ENCODE results near the gene COL4A1.
A peak's percentile ranks its signal among the peaks of the same experiment; 100 is the strongest.

Gene COL4A1

GRCh38 chr13:110294146-110294545, 12.8 kb downstream of the COL4A1 start:
- peaks cover 0 to 7% of the 10 kb centered on the region in 2 donors for H3K27me3 ChIP-seq (ENCODE audit: control insufficient read depth in 1 of 2, insufficient read depth in 2 of 2, low read length in 2 of 2)
- no peaks in the 10 kb centered on the region for H3K9me3 ChIP-seq (ENCODE audit: control insufficient read depth in 1 of 2, low read length in 2 of 2)
- H3K36me3 ChIP-seq (ENCODE audit: control insufficient read depth in 1 of 2, insufficient read depth in 2 of 2, low read length in 2 of 2), result no peaks in the 10 kb centered on the region
- no peak overlapping the region for H3K4me3 ChIP-seq (ENCODE audit: low read depth in 1 of 2, low read length in 2 of 2)
- H3K27ac ChIP-seq (ENCODE audit: low read depth, low read length), result peak overlapping the region; percentile 36
- H3K9ac ChIP-seq (ENCODE audit: low read depth in 1 of 2, low read length in 2 of 2), result no peak overlapping the region
- peaks cover 4 to 6% of the 10 kb centered on the region in 2 donors for H3K4me1 ChIP-seq (ENCODE audit: control insufficient read depth in 1 of 2, insufficient read depth in 2 of 2, low read length in 2 of 2)

DNA sequence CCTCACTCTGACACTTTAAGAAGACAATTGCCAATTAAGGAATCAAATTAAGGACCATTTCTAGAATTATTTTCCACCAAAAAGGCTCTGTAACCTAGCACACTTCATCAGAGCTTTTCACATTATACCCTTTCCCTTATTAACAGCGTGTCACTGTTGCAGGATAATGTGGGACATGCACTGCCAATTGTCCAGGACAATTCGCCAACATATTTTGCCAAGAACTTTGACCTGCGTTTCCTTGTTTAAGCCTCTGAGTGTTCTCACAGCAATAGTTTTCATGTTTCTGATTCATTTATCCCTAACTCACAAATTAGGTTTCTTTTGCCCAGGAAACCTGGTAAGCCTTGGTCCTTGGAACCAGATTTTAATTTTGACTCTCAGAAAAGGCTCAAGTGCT, 13.3 kb downstream of the COL4A1 start:
- H3K36me3 ChIP-seq (ENCODE audit: control insufficient read depth in 1 of 2, insufficient read depth in 2 of 2, low read length in 2 of 2), result no peaks in the 10 kb centered on the region
- H3K4me1 ChIP-seq (ENCODE audit: control insufficient read depth in 1 of 2, insufficient read depth in 2 of 2, low read length in 2 of 2), result peaks cover 0 to 6% of the 10 kb centered on the region in 2 donors
- H3K9me3 ChIP-seq (ENCODE audit: control insufficient read depth in 1 of 2, low read length in 2 of 2), result no peaks in the 10 kb centered on the region
- H3K27ac ChIP-seq (ENCODE audit: low read depth, low read length), result peak overlapping the region; percentile 36
- H3K4me3 ChIP-seq (ENCODE audit: low read depth in 1 of 2, low read length in 2 of 2), result no peak overlapping the region
- no peak overlapping the region for H3K9ac ChIP-seq (ENCODE audit: low read depth in 1 of 2, low read length in 2 of 2)
- peaks cover 0 to 5% of the 10 kb centered on the region in 2 donors for H3K27me3 ChIP-seq (ENCODE audit: control insufficient read depth in 1 of 2, insufficient read depth in 2 of 2, low read length in 2 of 2)

GRCh38 chr13:110293037-110293436, 13.9 kb downstream of the COL4A1 start:
- Histone ChIP-seq H3K27ac (ENCODE audit: low read depth, low read length) (no peak overlapping the region), H3K27me3 (ENCODE audit: control insufficient read depth in 1 of 2, insufficient read depth in 2 of 2, low read length in 2 of 2) (no peaks in the 10 kb centered on the region), H3K4me1 (ENCODE audit: control insufficient read depth in 1 of 2, insufficient read depth in 2 of 2, low read length in 2 of 2) (peaks cover 0 to 6% of the 10 kb centered on the region in 2 donors), H3K36me3 (ENCODE audit: control insufficient read depth in 1 of 2, insufficient read depth in 2 of 2, low read length in 2 of 2) (no peaks in the 10 kb centered on the region), H3K4me3 (ENCODE audit: low read depth in 1 of 2, low read length in 2 of 2) (no peak overlapping the region), H3K9me3 (ENCODE audit: control insufficient read depth in 1 of 2, low read length in 2 of 2) (no peaks in the 10 kb centered on the region), H3K9ac (ENCODE audit: low read depth in 1 of 2, low read length in 2 of 2) (no peak overlapping the region)

GRCh38 chr13:110291286-110291685, 15.7 kb downstream of the COL4A1 start:
- Histone ChIP-seq H3K36me3 (ENCODE audit: control insufficient read depth in 1 of 2, insufficient read depth in 2 of 2, low read length in 2 of 2) (no peaks in the 10 kb centered on the region), H3K27me3 (ENCODE audit: control insufficient read depth in 1 of 2, insufficient read depth in 2 of 2, low read length in 2 of 2) (no peaks in the 10 kb centered on the region), H3K9ac (ENCODE audit: low read depth in 1 of 2, low read length in 2 of 2) (no peak overlapping the region), H3K27ac (ENCODE audit: low read depth, low read length) (no peak overlapping the region), H3K4me3 (ENCODE audit: low read depth in 1 of 2, low read length in 2 of 2) (no peak overlapping the region), H3K4me1 (ENCODE audit: control insufficient read depth in 1 of 2, insufficient read depth in 2 of 2, low read length in 2 of 2) (peaks cover 0 to 6% of the 10 kb centered on the region in 2 donors), H3K9me3 (ENCODE audit: control insufficient read depth in 1 of 2, low read length in 2 of 2) (no peaks in the 10 kb centered on the region)

DNA sequence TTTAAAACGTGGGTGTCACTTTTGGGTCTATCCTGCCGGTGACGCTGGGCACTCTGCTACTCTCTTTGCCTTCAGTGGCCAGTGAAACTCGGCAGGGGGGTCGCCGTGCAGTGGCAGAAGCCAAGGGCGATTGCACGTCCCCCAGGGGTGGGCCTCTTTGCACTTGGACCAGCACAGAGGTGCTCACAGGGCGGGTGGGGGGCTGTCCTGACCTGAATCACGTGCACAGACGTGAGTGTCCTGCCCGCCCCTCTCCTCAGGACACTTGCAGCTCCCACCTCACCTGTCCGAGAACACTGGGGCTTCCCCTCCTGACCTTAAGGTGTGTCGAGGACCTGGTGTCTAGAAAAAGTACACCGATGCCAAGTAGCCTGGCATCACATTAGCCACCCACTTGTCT, 16.1 kb downstream of the COL4A1 start:
- H3K9me3 ChIP-seq (ENCODE audit: control insufficient read depth in 1 of 2, low read length in 2 of 2), result no peaks in the 10 kb centered on the region
- H3K27me3 ChIP-seq (ENCODE audit: control insufficient read depth in 1 of 2, insufficient read depth in 2 of 2, low read length in 2 of 2), result no peaks in the 10 kb centered on the region
- H3K9ac ChIP-seq (ENCODE audit: low read depth in 1 of 2, low read length in 2 of 2), result no peak overlapping the region
- H3K4me3 ChIP-seq (ENCODE audit: low read depth in 1 of 2, low read length in 2 of 2), result no peak overlapping the region
- no peak overlapping the region for H3K27ac ChIP-seq (ENCODE audit: low read depth, low read length)
- peaks cover 3 to 6% of the 10 kb centered on the region in 2 donors for H3K4me1 ChIP-seq (ENCODE audit: control insufficient read depth in 1 of 2, insufficient read depth in 2 of 2, low read length in 2 of 2)
- no peaks in the 10 kb centered on the region for H3K36me3 ChIP-seq (ENCODE audit: control insufficient read depth in 1 of 2, insufficient read depth in 2 of 2, low read length in 2 of 2)

GRCh38 chr13:110290153-110290552, 16.8 kb downstream of the COL4A1 start:
- Histone ChIP-seq H3K9me3 (ENCODE audit: control insufficient read depth in 1 of 2, low read length in 2 of 2) (no peaks in the 10 kb centered on the region), H3K4me3 (ENCODE audit: low read depth in 1 of 2, low read length in 2 of 2) (no peak overlapping the region), H3K4me1 (ENCODE audit: control insufficient read depth in 1 of 2, insufficient read depth in 2 of 2, low read length in 2 of 2) (peaks cover 3 to 6% of the 10 kb centered on the region in 2 donors), H3K27ac (ENCODE audit: low read depth, low read length) (no peak overlapping the region), H3K36me3 (ENCODE audit: control insufficient read depth in 1 of 2, insufficient read depth in 2 of 2, low read length in 2 of 2) (no peaks in the 10 kb centered on the region), H3K27me3 (ENCODE audit: control insufficient read depth in 1 of 2, insufficient read depth in 2 of 2, low read length in 2 of 2) (no peaks in the 10 kb centered on the region), H3K9ac (ENCODE audit: low read depth in 1 of 2, low read length in 2 of 2) (no peak overlapping the region)

- H3K36me3 ChIP-seq (ENCODE audit: control insufficient read depth in 1 of 2, insufficient read depth in 2 of 2, low read length in 2 of 2), result no peaks in the 10 kb centered on the region
- no peak overlapping the region for H3K27ac ChIP-seq (ENCODE audit: low read depth, low read length)
- H3K9ac ChIP-seq (ENCODE audit: low read depth in 1 of 2, low read length in 2 of 2), result no peak overlapping the region
- H3K27me3 ChIP-seq (ENCODE audit: control insufficient read depth in 1 of 2, insufficient read depth in 2 of 2, low read length in 2 of 2), result no peaks in the 10 kb centered on the region
- H3K4me3 ChIP-seq (ENCODE audit: low read depth in 1 of 2, low read length in 2 of 2), result no peak overlapping the region
- no peaks in the 10 kb centered on the region for H3K9me3 ChIP-seq (ENCODE audit: control insufficient read depth in 1 of 2, low read length in 2 of 2)
- peaks cover 6% of the 10 kb centered on the region in 2 donors for H3K4me1 ChIP-seq (ENCODE audit: control insufficient read depth in 1 of 2, insufficient read depth in 2 of 2, low read length in 2 of 2)
Measured at GRCh38 chr13:110289661-110290060, 17.3 kb downstream of the COL4A1 start.

DNA sequence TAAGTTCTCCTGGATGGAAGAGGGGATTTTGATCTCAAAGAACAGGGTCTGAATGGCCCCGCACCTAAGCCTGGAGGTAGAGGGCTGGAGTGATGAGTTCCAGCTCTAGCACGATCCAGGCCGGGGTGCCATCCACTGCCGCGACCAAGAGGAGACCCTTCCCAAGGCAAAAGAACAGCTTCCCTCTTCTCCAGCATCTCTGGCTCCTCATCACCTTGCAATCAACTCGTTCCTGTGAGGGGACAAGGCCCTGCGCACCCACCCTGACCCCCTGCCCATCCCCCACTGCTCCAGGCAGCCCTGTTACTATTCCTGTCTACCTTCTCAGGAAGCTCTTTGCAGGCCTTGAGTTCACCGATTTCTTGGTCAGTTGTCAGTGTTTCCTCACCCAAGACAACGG, 17.8 kb downstream of the COL4A1 start:
- Histone ChIP-seq H3K27ac (ENCODE audit: low read depth, low read length) (no peak overlapping the region), H3K4me1 (ENCODE audit: control insufficient read depth in 1 of 2, insufficient read depth in 2 of 2, low read length in 2 of 2) (peaks cover 3 to 7% of the 10 kb centered on the region in 2 donors)

GRCh38 chr13:110286833-110287819, 19.8 kb downstream of the COL4A1 start:
- H3K9ac ChIP-seq (ENCODE audit: low read depth in 1 of 2, low read length in 2 of 2), result no peak overlapping the region
- no peaks in the 10 kb centered on the region for H3K36me3 ChIP-seq (ENCODE audit: control insufficient read depth in 1 of 2, insufficient read depth in 2 of 2, low read length in 2 of 2)
- peaks cover 0 to 15% of the 10 kb centered on the region in 2 donors for H3K4me1 ChIP-seq (ENCODE audit: control insufficient read depth in 1 of 2, insufficient read depth in 2 of 2, low read length in 2 of 2)
- H3K27ac ChIP-seq (ENCODE audit: low read depth, low read length), result no peak overlapping the region
- H3K4me3 ChIP-seq (ENCODE audit: low read depth in 1 of 2, low read length in 2 of 2), result no peak overlapping the region
- no peaks in the 10 kb centered on the region for H3K27me3 ChIP-seq (ENCODE audit: control insufficient read depth in 1 of 2, insufficient read depth in 2 of 2, low read length in 2 of 2)
- H3K9me3 ChIP-seq (ENCODE audit: control insufficient read depth in 1 of 2, low read length in 2 of 2), result no peaks in the 10 kb centered on the region

More for the DNA sequence above, 17.8 kb downstream of the COL4A1 start:
- Histone ChIP-seq H3K27me3 (ENCODE audit: control insufficient read depth in 1 of 2, insufficient read depth in 2 of 2, low read length in 2 of 2) (no peaks in the 10 kb centered on the region), H3K4me3 (ENCODE audit: low read depth in 1 of 2, low read length in 2 of 2) (no peak overlapping the region), H3K36me3 (ENCODE audit: control insufficient read depth in 1 of 2, insufficient read depth in 2 of 2, low read length in 2 of 2) (no peaks in the 10 kb centered on the region), H3K9ac (ENCODE audit: low read depth in 1 of 2, low read length in 2 of 2) (no peak overlapping the region), H3K9me3 (ENCODE audit: control insufficient read depth in 1 of 2, low read length in 2 of 2) (no peaks in the 10 kb centered on the region)

DNA sequence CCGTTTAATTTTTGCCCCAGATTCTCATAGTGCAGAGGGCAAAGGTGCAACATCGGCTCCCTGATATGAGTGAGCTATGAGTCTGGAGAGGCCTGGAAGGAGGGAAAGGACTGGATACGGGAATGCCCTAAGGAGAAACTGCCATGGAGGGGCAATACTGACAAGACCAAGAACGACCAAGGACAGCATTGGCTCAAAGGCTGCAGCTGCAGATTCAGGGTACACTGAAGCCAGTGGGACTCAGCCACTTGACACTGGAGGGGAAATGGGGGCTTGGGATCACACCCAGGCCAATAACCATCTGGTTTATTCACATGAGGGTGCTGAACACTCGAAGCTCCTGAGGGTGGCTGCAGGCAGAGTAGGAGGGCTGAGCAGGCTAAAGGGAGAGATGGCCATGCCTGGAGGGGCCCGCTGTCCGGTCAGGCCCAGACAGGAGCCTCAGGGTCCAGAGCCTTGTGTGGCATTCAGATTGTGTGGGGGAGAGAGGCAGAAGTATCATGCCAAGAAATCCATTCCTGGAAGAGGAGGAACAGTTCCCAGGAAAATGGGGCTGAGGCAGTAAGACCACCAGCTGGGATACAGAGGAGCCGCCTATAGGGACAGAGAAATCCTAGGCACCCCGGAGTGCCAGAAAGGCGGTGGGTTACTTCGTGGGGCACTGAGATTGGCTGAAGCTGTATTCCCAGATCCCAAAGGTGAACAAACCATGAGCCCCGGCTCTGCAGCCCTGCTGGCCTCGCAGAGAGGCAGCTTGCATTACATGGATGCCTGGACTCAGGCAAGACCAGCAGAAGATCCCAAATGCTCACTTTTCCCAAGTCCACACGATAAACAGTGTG, 20.7 kb downstream of the COL4A1 start:
- no peaks in the 10 kb centered on the region for H3K9me3 ChIP-seq (ENCODE audit: control insufficient read depth in 1 of 2, low read length in 2 of 2)
- H3K4me3 ChIP-seq (ENCODE audit: low read depth in 1 of 2, low read length in 2 of 2), result no peak overlapping the region
- no peaks in the 10 kb centered on the region for H3K27me3 ChIP-seq (ENCODE audit: control insufficient read depth in 1 of 2, insufficient read depth in 2 of 2, low read length in 2 of 2)
- H3K9ac ChIP-seq (ENCODE audit: low read depth in 1 of 2, low read length in 2 of 2), result no peak overlapping the region
- peaks cover 0 to 15% of the 10 kb centered on the region in 2 donors for H3K4me1 ChIP-seq (ENCODE audit: control insufficient read depth in 1 of 2, insufficient read depth in 2 of 2, low read length in 2 of 2)
- H3K36me3 ChIP-seq (ENCODE audit: control insufficient read depth in 1 of 2, insufficient read depth in 2 of 2, low read length in 2 of 2), result no peaks in the 10 kb centered on the region
- no peak overlapping the region for H3K27ac ChIP-seq (ENCODE audit: low read depth, low read length)

Measured in duodenal mucosa (tissue), 2 donors.